ENCODE measurements around the gene BRF1. TPM values are rescaled to one million over a fixed set of nuclear protein-coding genes. Genes with fewer than 3 reads are reported as not detected.

The BRF1 gene
- total RNA-seq, 4 donors from 2014 or later: 22.8 to 46.5 (median 30.7) TPM

GRCh38 chr14:105178868-105179140, 122.0 kb downstream of the BRF1 start:
- DNase-seq (ENCODE audit: low spot score): no peak
- no peak for TF ChIP-seq CTCF (IDR thresholded peaks at IDR 0.05)
- ATAC-seq (ENCODE audit: low FRiP score): no peak

- no peak for ATAC-seq (ENCODE audit: low FRiP score)
- TF ChIP-seq CTCF (IDR thresholded peaks at IDR 0.05): no peak
- DNase-seq (ENCODE audit: low spot score): no peak
Observed at GRCh38 chr14:105178069-105178867, 122.5 kb downstream of the BRF1 start.

- ATAC-seq (ENCODE audit: low FRiP score) (no peak), DNase-seq (ENCODE audit: low spot score) (no peak)
- TF ChIP-seq CTCF (IDR thresholded peaks at IDR 0.05): no peak
Observed at GRCh38 chr14:105177082-105177481, 123.7 kb downstream of the BRF1 start.

- DNase-seq (ENCODE audit: low spot score) (no peak), ATAC-seq (ENCODE audit: low FRiP score) (no peak)
- TF ChIP-seq CTCF (IDR thresholded peaks at IDR 0.05): no peak
Observed at GRCh38 chr14:105176513-105176912, 124.3 kb downstream of the BRF1 start.

DNA sequence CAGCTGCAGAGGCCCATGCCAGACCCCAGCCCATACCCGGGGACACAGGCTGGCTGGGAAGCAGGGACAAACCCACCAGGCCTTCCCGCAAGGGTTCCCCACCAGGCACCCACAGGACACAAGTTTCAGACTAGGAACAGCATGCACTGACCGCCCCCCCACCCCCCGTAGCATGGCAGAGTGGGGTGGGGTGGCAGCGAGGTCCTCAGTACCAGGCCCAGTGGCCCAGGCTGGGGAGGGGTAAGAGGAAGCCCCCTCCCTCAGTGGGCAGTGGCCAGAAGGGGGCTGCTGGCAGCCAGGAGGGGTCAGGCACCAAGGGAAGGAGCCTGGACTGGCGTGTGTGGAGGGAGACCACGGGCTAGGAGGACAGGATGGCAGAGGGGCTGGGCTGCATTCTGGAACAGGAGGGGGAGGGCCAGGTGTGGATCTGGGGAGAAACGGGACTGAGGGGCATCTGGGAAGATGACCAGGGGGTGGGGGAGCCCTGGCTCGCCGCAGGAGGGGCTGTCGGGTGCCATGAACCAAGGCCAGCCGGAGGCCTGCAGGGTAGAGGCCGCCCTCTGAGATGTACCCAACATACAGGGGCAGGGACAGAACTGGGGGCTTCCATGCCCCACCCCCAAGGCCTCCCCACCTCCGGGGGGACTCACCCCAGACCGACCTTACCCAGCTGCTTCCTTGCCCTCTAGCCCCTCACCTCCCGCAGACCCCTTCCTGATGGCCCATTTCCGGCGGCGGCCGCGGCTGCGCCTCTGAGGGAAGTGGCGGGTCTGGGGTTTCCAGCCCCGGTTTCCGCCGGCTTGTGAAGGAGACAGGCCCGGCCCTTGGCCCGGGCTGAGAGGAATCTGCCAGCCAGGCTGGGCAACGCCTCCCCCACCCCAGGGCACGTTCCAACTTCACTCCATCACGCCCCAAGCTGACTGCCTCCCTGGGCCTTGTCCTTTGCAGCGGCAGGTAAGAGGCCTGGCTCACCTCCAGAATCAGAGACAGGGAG, 126.6 kb downstream of the BRF1 start:
- DNase-seq (ENCODE audit: low spot score): no peak
- no peak for ATAC-seq (ENCODE audit: low FRiP score)
- TF ChIP-seq CTCF (IDR thresholded peaks at IDR 0.05): no peak

DNA sequence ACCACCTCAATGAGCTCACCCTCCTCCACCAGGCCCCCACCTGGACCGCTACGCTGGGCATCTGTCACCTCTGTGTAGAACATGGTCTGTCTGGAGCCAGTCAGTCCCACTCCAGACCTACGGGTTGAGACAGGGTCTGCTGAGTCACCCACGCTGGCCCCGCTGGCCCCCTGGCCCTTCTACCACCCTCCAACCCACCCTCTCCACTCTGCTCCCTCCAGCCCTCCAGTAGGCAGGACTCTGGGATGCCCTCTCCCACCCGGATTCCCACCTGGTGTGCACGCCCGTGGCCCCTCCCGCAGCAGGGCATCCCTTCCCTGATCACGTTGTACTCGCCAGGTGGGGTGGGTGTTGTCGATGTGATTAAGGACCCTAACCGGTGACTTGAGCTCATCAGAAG, 127.7 kb downstream of the BRF1 start:
- TF ChIP-seq CTCF (IDR thresholded peaks at IDR 0.05): no peak
- no peak for ATAC-seq (ENCODE audit: low FRiP score)

More for the DNA sequence above, 127.7 kb downstream of the BRF1 start:
- DNase-seq (ENCODE audit: low spot score): no peak
